Activated CD4-positive, alpha-beta T cell treated with anti-CD3 and anti-CD28 coated beads, Interleukin-2, amount 10 ng/mL, durations not matched to agents 24 days and 14 days (primary cell): Measurements from ENCODE around the gene FSTL4. TPM values are rescaled to one million over a fixed set of nuclear protein-coding genes. Genes with fewer than 3 reads are reported as not detected.

Experiments
- DNase-seq: peaks from one replicate; pipeline ENCODE4 v3.0.0; 2022
- H3K27ac Mint-ChIP-seq: one replicate; pipeline ENCODE4 v1.8.0; 2022; ENCODE audit warnings: mild to moderate bottlenecking, mixed read lengths
- H3K27me3 Mint-ChIP-seq: one replicate; pipeline ENCODE4 v1.8.0; 2022; ENCODE audit warnings: mixed read lengths
- H3K36me3 Mint-ChIP-seq: one replicate; pipeline ENCODE4 v1.8.0; 2022; ENCODE audit warnings: low read depth, mild to moderate bottlenecking, mixed read lengths
- H3K4me1 Mint-ChIP-seq: one replicate; pipeline ENCODE4 v1.8.0; 2021; ENCODE audit warnings: mixed read lengths
- H3K4me3 Mint-ChIP-seq: one replicate; pipeline ENCODE4 v1.8.0; 2022; ENCODE audit warnings: mild to moderate bottlenecking, moderate library complexity, mixed read lengths
- H3K9me3 Mint-ChIP-seq: one replicate; pipeline ENCODE4 v1.8.0; 2021; ENCODE audit warnings: mixed read lengths
- intact Hi-C: fragments of 100-400 bp; cut with micrococcal nuclease; formaldehyde crosslinking; loops from one replicate; pipeline ENCODE4 v1.15.1; 2023
- total RNA-seq: library from RNA; stranded (reverse); gene quantifications from 2 replicates; pipeline ENCODE4 v1.2.3, GENCODE V29; 2022

FSTL4 gene
- total RNA-seq, 1 donor from 2014 or later = 0.42 TPM

GRCh38 chr5:133526368-133526767 is 86.0 kb downstream of the FSTL4 start:
- Mint-ChIP-seq H3K4me1 (no peaks in the 10 kb centered on the region), H3K27me3 (peaks cover 7% of the 10 kb centered on the region), H3K4me3 (no peak overlapping the region), H3K36me3 (no peaks in the 10 kb centered on the region), H3K27ac (no peak overlapping the region), H3K9me3 (no peaks in the 10 kb centered on the region)
- no peak for DNase-seq
- intact Hi-C loops = no loop called here

GRCh38 chr5:133525126-133525525 is 87.2 kb downstream of the FSTL4 start:
- intact Hi-C loops = no loop called here

GRCh38 chr5:133524666-133525065 is 87.7 kb downstream of the FSTL4 start:
- peaks cover 14% of the 10 kb centered on the region for H3K27me3 Mint-ChIP-seq

More at GRCh38 chr5:133525126-133525525, 87.2 kb downstream of the FSTL4 start:
- H3K27ac Mint-ChIP-seq = no peak overlapping the region
- no peaks in the 10 kb centered on the region for H3K36me3 Mint-ChIP-seq
- no peaks in the 10 kb centered on the region for H3K4me1 Mint-ChIP-seq
- DNase-seq = peak; percentile 19
- H3K9me3 Mint-ChIP-seq = no peaks in the 10 kb centered on the region
- no peak overlapping the region for H3K4me3 Mint-ChIP-seq
- peaks cover 13% of the 10 kb centered on the region for H3K27me3 Mint-ChIP-seq

GRCh38 chr5:133523961-133524586 is 88.3 kb downstream of the FSTL4 start:
- no peak overlapping the region for H3K4me3 Mint-ChIP-seq
- no peaks in the 10 kb centered on the region for H3K4me1 Mint-ChIP-seq
- H3K9me3 Mint-ChIP-seq = no peaks in the 10 kb centered on the region
- peaks cover 17% of the 10 kb centered on the region for H3K27me3 Mint-ChIP-seq
- no peaks in the 10 kb centered on the region for H3K36me3 Mint-ChIP-seq
- DNase-seq = no peak
- no peak overlapping the region for H3K27ac Mint-ChIP-seq
- intact Hi-C loops = no loop called here

More at GRCh38 chr5:133524666-133525065, 87.7 kb downstream of the FSTL4 start:
- Mint-ChIP-seq H3K4me1 (no peaks in the 10 kb centered on the region), H3K36me3 (no peaks in the 10 kb centered on the region), H3K9me3 (no peaks in the 10 kb centered on the region), H3K4me3 (no peak overlapping the region), H3K27ac (no peak overlapping the region)
- no peak for DNase-seq
- intact Hi-C loops = no loop called here

GRCh38 chr5:133523013-133523658 is 89.2 kb downstream of the FSTL4 start:
- Mint-ChIP-seq H3K27ac (no peak overlapping the region), H3K4me3 (no peak overlapping the region), H3K36me3 (no peaks in the 10 kb centered on the region), H3K27me3 (peaks cover 18% of the 10 kb centered on the region), H3K9me3 (no peaks in the 10 kb centered on the region), H3K4me1 (no peaks in the 10 kb centered on the region)
- DNase-seq = no peak
- intact Hi-C loops = no loop called here

GRCh38 chr5:133521801-133522200 is 90.5 kb downstream of the FSTL4 start:
- no peaks in the 10 kb centered on the region for H3K4me1 Mint-ChIP-seq
- H3K27ac Mint-ChIP-seq = no peak overlapping the region
- peaks cover 18% of the 10 kb centered on the region for H3K27me3 Mint-ChIP-seq
- H3K36me3 Mint-ChIP-seq = no peaks in the 10 kb centered on the region
- no peaks in the 10 kb centered on the region for H3K9me3 Mint-ChIP-seq
- intact Hi-C loops = no loop called here
- no peak overlapping the region for H3K4me3 Mint-ChIP-seq
- DNase-seq = no peak

- intact Hi-C loops = no loop called here
- Mint-ChIP-seq H3K27me3 (peaks cover 22% of the 10 kb centered on the region), H3K27ac (no peak overlapping the region), H3K36me3 (no peaks in the 10 kb centered on the region), H3K9me3 (no peaks in the 10 kb centered on the region), H3K4me1 (no peaks in the 10 kb centered on the region), H3K4me3 (no peak overlapping the region)
- DNase-seq = no peak
Observed at GRCh38 chr5:133520991-133521706, 91.2 kb downstream of the FSTL4 start.

GRCh38 chr5:133520062-133520461 is 92.3 kb downstream of the FSTL4 start:
- no peak for DNase-seq
- Mint-ChIP-seq H3K27me3 (peaks cover 22% of the 10 kb centered on the region), H3K4me3 (no peak overlapping the region), H3K27ac (no peak overlapping the region), H3K9me3 (no peaks in the 10 kb centered on the region), H3K36me3 (no peaks in the 10 kb centered on the region), H3K4me1 (no peaks in the 10 kb centered on the region)
- intact Hi-C loops = no loop called here

GRCh38 chr5:133519191-133519590 is 93.2 kb downstream of the FSTL4 start:
- H3K27ac Mint-ChIP-seq = no peak overlapping the region
- peaks cover 22% of the 10 kb centered on the region for H3K27me3 Mint-ChIP-seq
- intact Hi-C loops = no loop called here
- DNase-seq = no peak
- no peaks in the 10 kb centered on the region for H3K9me3 Mint-ChIP-seq
- H3K4me3 Mint-ChIP-seq = no peak overlapping the region
- no peaks in the 10 kb centered on the region for H3K4me1 Mint-ChIP-seq
- no peaks in the 10 kb centered on the region for H3K36me3 Mint-ChIP-seq

GRCh38 chr5:133514456-133514855 is 97.9 kb downstream of the FSTL4 start:
- H3K9me3 Mint-ChIP-seq = no peaks in the 10 kb centered on the region
- H3K4me1 Mint-ChIP-seq = no peaks in the 10 kb centered on the region
- H3K36me3 Mint-ChIP-seq = no peaks in the 10 kb centered on the region
- peaks cover 8% of the 10 kb centered on the region for H3K27me3 Mint-ChIP-seq
- no peak overlapping the region for H3K27ac Mint-ChIP-seq
- H3K4me3 Mint-ChIP-seq = no peak overlapping the region
- DNase-seq = no peak
- intact Hi-C loops = no loop called here

- peaks cover 5% of the 10 kb centered on the region for H3K27me3 Mint-ChIP-seq
- no peaks in the 10 kb centered on the region for H3K36me3 Mint-ChIP-seq
- H3K9me3 Mint-ChIP-seq = no peaks in the 10 kb centered on the region
- H3K4me1 Mint-ChIP-seq = peaks cover 3% of the 10 kb centered on the region
- no peak overlapping the region for H3K4me3 Mint-ChIP-seq
- DNase-seq = no peak
- no peak overlapping the region for H3K27ac Mint-ChIP-seq
- intact Hi-C loops = no loop called here
Observed at GRCh38 chr5:133512896-133513295, 99.4 kb downstream of the FSTL4 start.

- no peaks in the 10 kb centered on the region for H3K9me3 Mint-ChIP-seq
- H3K27me3 Mint-ChIP-seq = peaks cover 5% of the 10 kb centered on the region
- no peaks in the 10 kb centered on the region for H3K36me3 Mint-ChIP-seq
- no peak overlapping the region for H3K4me3 Mint-ChIP-seq
- intact Hi-C loops = no loop called here
- H3K4me1 Mint-ChIP-seq = peaks cover 3% of the 10 kb centered on the region
- H3K27ac Mint-ChIP-seq = no peak overlapping the region
- DNase-seq = no peak
Observed at GRCh38 chr5:133511653-133512235, 100.6 kb downstream of the FSTL4 start.

GRCh38 chr5:133510634-133511262 is 101.6 kb downstream of the FSTL4 start:
- H3K4me3 Mint-ChIP-seq = no peak overlapping the region
- DNase-seq = no peak
- H3K9me3 Mint-ChIP-seq = no peaks in the 10 kb centered on the region
- intact Hi-C loops = no loop called here
- H3K36me3 Mint-ChIP-seq = no peaks in the 10 kb centered on the region
- H3K27me3 Mint-ChIP-seq = peaks cover 2% of the 10 kb centered on the region
- H3K27ac Mint-ChIP-seq = no peak overlapping the region
- peaks cover 3% of the 10 kb centered on the region for H3K4me1 Mint-ChIP-seq

GRCh38 chr5:133509742-133510079 is 102.6 kb downstream of the FSTL4 start:
- H3K4me3 Mint-ChIP-seq = no peak overlapping the region
- no peak overlapping the region for H3K27ac Mint-ChIP-seq
- H3K36me3 Mint-ChIP-seq = no peaks in the 10 kb centered on the region

More at GRCh38 chr5:133509742-133510079, 102.6 kb downstream of the FSTL4 start:
- DNase-seq = no peak
- H3K9me3 Mint-ChIP-seq = no peaks in the 10 kb centered on the region
- H3K4me1 Mint-ChIP-seq = peaks cover 3% of the 10 kb centered on the region
- peaks cover 6% of the 10 kb centered on the region for H3K27me3 Mint-ChIP-seq
- intact Hi-C loops = no loop called here
